Natural killer cell (primary cell): ENCODE measurements around the gene PAX4. TPM values are rescaled to one million over a fixed set of nuclear protein-coding genes. Genes with fewer than 3 reads are reported as not detected.

Experiments
- ATAC-seq, 3 donors: fragments of 150-1000 bp in 2 of 3; fragments of 200-7000 bp in 1 of 3; cut with Tn5 transposase; 1 replicate in 1 of 3; 2 replicates in 2 of 3; pipeline ENCODE4 v1.10.0; 2021; ENCODE audit warnings: mild to moderate bottlenecking in 2 of 3, moderate library complexity in 2 of 3
- DNase-seq, 2 donors: peaks; one replicate each; pipeline versions ENCODE4 v3.0.0 to v3.0.0-alpha.2; 2013 to 2021; ENCODE audit warnings: mixed read lengths in 1 of 2
- H3K27ac ChIP-seq: one replicate; pipeline ENCODE4 v1.5.1; 2013; ENCODE audit warnings: mild to moderate bottlenecking, low read length
- H3K27me3 ChIP-seq: one replicate; pipeline ENCODE4 v1.6.1; 2013; ENCODE audit warnings: low read length; ENCODE audit not compliant: control insufficient read depth, insufficient read depth
- H3K36me3 ChIP-seq: one replicate; pipeline ENCODE4 v1.6.1; 2013; ENCODE audit warnings: low read length; ENCODE audit not compliant: control insufficient read depth, insufficient read depth
- H3K4me1 ChIP-seq: one replicate; pipeline ENCODE4 v1.6.1; 2013; ENCODE audit warnings: low read length; ENCODE audit not compliant: control insufficient read depth, insufficient read depth
- H3K4me3 ChIP-seq: one replicate; pipeline ENCODE4 v1.5.1; 2013; ENCODE audit warnings: low read length
- H3K9me3 ChIP-seq: one replicate; pipeline ENCODE4 v1.6.1; 2013; ENCODE audit warnings: low read length; ENCODE audit not compliant: control insufficient read depth, insufficient read depth
- H3K27ac Mint-ChIP-seq, 2 donors: one replicate each; pipeline ENCODE4 v1.8.0; 2022; ENCODE audit warnings: mild to moderate bottlenecking in 2 of 2, mixed read lengths in 2 of 2, moderate library complexity in 1 of 2
- H3K27me3 Mint-ChIP-seq, 2 donors: one replicate each; pipeline ENCODE4 v1.8.0; 2022; ENCODE audit warnings: low read depth in 2 of 2, mixed read lengths in 2 of 2
- H3K36me3 Mint-ChIP-seq: one replicate; pipeline ENCODE4 v1.8.0; 2022; ENCODE audit warnings: mixed read lengths
- H3K4me1 Mint-ChIP-seq, 2 donors: one replicate each; pipeline ENCODE4 v1.8.0; 2022; ENCODE audit warnings: mixed read lengths in 2 of 2
- H3K4me3 Mint-ChIP-seq: one replicate; pipeline ENCODE4 v1.8.0; 2022; ENCODE audit warnings: mild to moderate bottlenecking, moderate library complexity, mixed read lengths
- H3K9me3 Mint-ChIP-seq, 2 donors: one replicate each; pipeline ENCODE4 v1.8.0; 2022; ENCODE audit warnings: mixed read lengths in 2 of 2
- CTCF ChIP-seq: fragments of 200-600 bp; IDR thresholded peaks from one replicate; pipeline ENCODE4 v1.8.0; 2022; ENCODE audit warnings: antibody characterized with exemption
- WGBS: methylation state at CpG from one replicate; pipeline ENCODE4 v1.1.7; 2013; ENCODE audit warnings: missing lambda C conversion rate; ENCODE audit not compliant: insufficient coverage; 5-methylcytosine and 5-hydroxymethylcytosine counted together
- intact Hi-C: fragments of 100-400 bp; cut with micrococcal nuclease; formaldehyde crosslinking; loops from one replicate; pipeline ENCODE4 v1.14.2; 2022
- total RNA-seq, 4 donors: library from RNA; stranded (reverse); fragments of 120-200 nt in 1 of 4; gene quantifications; one replicate each; pipeline versions ENCODE4 v1.2.3 to v1.2.4, GENCODE V29; 2013 to 2022

The PAX4 gene
- total RNA-seq, 3 donors from 2014 or later (not counting 1 experiment from before 2014, with no cell fraction given) = not detected

GRCh38 chr7:127625331-127625730 is 7.4 kb upstream of the PAX4 start:
- no peaks in the 10 kb centered on the region for H3K36me3 Mint-ChIP-seq

DNA sequence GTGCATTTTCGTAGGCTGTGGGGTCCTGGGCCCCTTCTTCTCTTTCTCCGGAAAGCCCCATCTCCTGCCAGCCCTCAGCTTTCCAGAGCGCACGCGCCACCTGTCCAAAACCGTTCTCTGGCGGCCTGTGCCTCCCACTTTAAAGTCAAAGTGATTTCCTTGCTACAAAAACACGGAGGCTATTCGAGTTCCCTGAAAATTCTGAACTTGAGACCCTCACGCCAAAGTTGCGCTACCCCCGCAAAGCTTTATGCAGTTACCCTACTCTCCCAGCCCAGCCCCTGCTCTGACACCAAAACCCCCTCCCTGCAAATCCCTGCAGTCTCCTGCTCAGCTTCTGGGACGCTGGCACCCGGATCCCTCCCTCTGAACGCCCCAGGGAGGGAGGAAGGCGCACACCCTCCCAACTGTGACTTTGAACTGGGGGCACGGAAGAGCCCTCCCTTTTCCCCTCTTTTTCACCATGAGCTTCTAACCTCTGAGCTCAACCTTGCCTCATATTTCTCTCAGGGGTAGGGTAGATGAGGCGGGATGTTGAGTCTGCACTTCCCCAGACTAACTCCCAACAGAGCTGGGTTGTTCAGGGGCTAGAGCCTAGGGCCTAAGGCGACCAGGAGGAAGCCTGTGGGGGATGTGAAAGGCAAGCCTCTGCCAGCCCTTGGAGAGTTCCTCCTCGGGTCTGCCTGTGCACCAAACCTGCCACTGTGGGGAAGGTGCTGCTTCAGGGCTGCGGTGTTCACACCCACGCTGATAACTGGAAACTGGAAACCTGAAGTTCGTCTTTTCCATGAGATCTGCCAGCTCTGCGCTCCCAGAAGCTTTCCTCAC is 2.7 kb upstream of the PAX4 start:
- 9% methylated on average over 21 of the region's 24 CpGs for WGBS
- H3K4me1 Mint-ChIP-seq = peaks cover 0 to 7% of the 10 kb centered on the region in 2 donors
- ATAC-seq = no peak
- Histone ChIP-seq H3K27me3 (no peaks in the 10 kb centered on the region), H3K4me3 (no peak overlapping the region), H3K27ac (no peak overlapping the region), H3K36me3 (no peaks in the 10 kb centered on the region), H3K9me3 (no peaks in the 10 kb centered on the region), H3K4me1 (no peaks in the 10 kb centered on the region)
- no peaks in the 10 kb centered on the region for H3K36me3 Mint-ChIP-seq
- H3K4me3 Mint-ChIP-seq = no peak overlapping the region
- H3K9me3 Mint-ChIP-seq = no peaks in the 10 kb centered on the region
- H3K27me3 Mint-ChIP-seq = peaks cover 52 to 73% of the 10 kb centered on the region in 2 donors
- TF ChIP-seq CTCF = no peak
- DNase-seq = no peak
- intact Hi-C loops = no loop called here
- no peak overlapping the region for H3K27ac Mint-ChIP-seq

More at GRCh38 chr7:127625331-127625730, 7.4 kb upstream of the PAX4 start:
- Mint-ChIP-seq H3K4me1 (peaks cover 0 to 5% of the 10 kb centered on the region in 2 donors), H3K27me3 (peaks cover 41 to 42% of the 10 kb centered on the region in 2 donors), H3K4me3 (no peak overlapping the region), H3K27ac (no peak overlapping the region), H3K9me3 (no peaks in the 10 kb centered on the region)
- intact Hi-C loops = no loop called here
- Histone ChIP-seq H3K27me3 (no peaks in the 10 kb centered on the region), H3K4me1 (no peaks in the 10 kb centered on the region), H3K27ac (no peak overlapping the region), H3K36me3 (no peaks in the 10 kb centered on the region), H3K4me3 (no peak overlapping the region), H3K9me3 (no peaks in the 10 kb centered on the region)
- DNase-seq (no peak), ATAC-seq (no peak)
- TF ChIP-seq CTCF = no peak

DNA sequence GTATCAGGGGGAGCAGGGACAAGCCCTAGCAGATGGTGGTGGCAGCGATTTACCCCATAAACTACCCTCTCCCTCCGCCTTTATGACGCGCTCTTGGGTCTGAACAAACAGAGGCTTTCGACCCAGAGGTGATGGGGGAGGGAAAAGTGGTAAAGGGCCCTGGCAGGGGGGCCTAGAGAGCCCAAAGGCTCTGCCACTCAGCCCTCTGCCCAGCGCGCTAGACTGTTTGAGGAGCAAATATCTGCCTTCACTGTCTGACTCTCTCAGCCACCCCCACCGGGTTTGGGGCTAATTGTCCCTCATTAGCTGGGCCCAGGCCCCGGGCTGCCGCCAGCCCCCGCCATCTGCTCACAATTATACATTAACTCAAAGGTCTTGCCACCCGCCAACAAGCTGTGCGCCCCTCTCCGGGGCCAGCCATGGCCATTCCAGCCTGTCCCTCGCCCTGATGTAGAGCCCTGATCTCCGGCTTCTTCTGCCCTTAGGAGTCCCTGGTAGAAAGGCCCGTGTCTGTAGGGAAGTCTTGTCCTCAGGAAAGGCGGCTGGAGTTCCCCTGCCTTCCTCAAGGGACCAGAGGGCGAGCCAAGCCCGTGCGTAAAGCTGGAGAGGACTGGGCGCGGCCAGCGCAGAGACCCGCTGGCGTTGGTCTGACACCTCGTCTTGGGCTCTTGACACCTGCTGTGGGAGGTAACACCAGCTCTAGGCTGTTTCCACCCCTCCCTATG is 1.9 kb upstream of the PAX4 start:
- Mint-ChIP-seq H3K9me3 (no peaks in the 10 kb centered on the region), H3K36me3 (no peaks in the 10 kb centered on the region), H3K4me1 (peaks cover 0 to 7% of the 10 kb centered on the region in 2 donors), H3K27ac (no peak overlapping the region), H3K4me3 (no peak overlapping the region), H3K27me3 (peaks cover 52 to 68% of the 10 kb centered on the region in 2 donors)
- DNase-seq (no peak), ATAC-seq (peak in 1 of 3 donors; percentile 47)
- H3K36me3 ChIP-seq = no peaks in the 10 kb centered on the region
- H3K4me1 ChIP-seq = no peaks in the 10 kb centered on the region
- WGBS = 7% methylated on average over 22 of the region's 27 CpGs
- no peak overlapping the region for H3K4me3 ChIP-seq
- no peak overlapping the region for H3K27ac ChIP-seq
- H3K27me3 ChIP-seq = no peaks in the 10 kb centered on the region
- intact Hi-C loops = no loop called here
- no peak for TF ChIP-seq CTCF
- H3K9me3 ChIP-seq = no peaks in the 10 kb centered on the region
